Activated naive CD8-positive, alpha-beta T cell treated with anti-CD3 and anti-CD28 coated beads, Interleukin-2, amount 10 ng/mL, durations not matched to agents 7 days and 5 days (primary cell): ENCODE data around the gene GADL1. TPM values are rescaled to one million over a fixed set of nuclear protein-coding genes. Genes with fewer than 3 reads are reported as not detected.
A peak's percentile ranks its signal among the peaks of the same experiment; 100 is the strongest.

ENCODE experiments used
- ATAC-seq: fragments of 150-1000 bp; cut with Tn5 transposase; one replicate; pipeline ENCODE4 v1.10.0; 2021; ENCODE audit warnings: low read depth, moderate library complexity
- POLR2A ChIA-PET: fragments of 350-600 bp; sonication (Branson Sonifier 250); formaldehyde crosslinking; loops from one replicate; lab custom pipeline; 2021; ENCODE audit warnings: antibody characterized with exemption; lab: Charles Lee
- DNase-seq: peaks from one replicate; pipeline ENCODE4 v3.0.0; 2021
- H3K27ac Mint-ChIP-seq: one replicate; pipeline ENCODE4 v1.8.0; 2022; ENCODE audit warnings: mild to moderate bottlenecking, mixed read lengths
- H3K27me3 Mint-ChIP-seq: one replicate; pipeline ENCODE4 v1.8.0; 2022; ENCODE audit warnings: mild to moderate bottlenecking, moderate library complexity, mixed read lengths
- H3K36me3 Mint-ChIP-seq: one replicate; pipeline ENCODE4 v1.8.0; 2021; ENCODE audit warnings: mild to moderate bottlenecking, mixed read lengths
- H3K4me1 Mint-ChIP-seq: one replicate; pipeline ENCODE4 v1.8.0; 2021; ENCODE audit warnings: mixed read lengths
- H3K4me3 Mint-ChIP-seq: one replicate; pipeline ENCODE4 v1.8.0; 2022; ENCODE audit warnings: mild to moderate bottlenecking, moderate library complexity, mixed read lengths
- H3K9me3 Mint-ChIP-seq: one replicate; pipeline ENCODE4 v1.8.0; 2021; ENCODE audit warnings: mixed read lengths
- total RNA-seq, 2 experiments: library from RNA; stranded (reverse); gene quantifications; one replicate each; pipeline ENCODE4 v1.2.3, GENCODE V29; 2021

GADL1 gene
- total RNA-seq, 2 experiments from 2014 or later: not detected

GRCh38 chr3:30711151-30711550, 183.3 kb downstream of the GADL1 start:
- H3K9me3 Mint-ChIP-seq: peaks cover 1% of the 10 kb centered on the region
- POLR2A ChIA-PET: no interaction called here
- peaks cover 11% of the 10 kb centered on the region for H3K4me1 Mint-ChIP-seq
- H3K4me3 Mint-ChIP-seq: no peak overlapping the region
- DNase-seq: no peak
- no peak for ATAC-seq
- H3K27me3 Mint-ChIP-seq: no peaks in the 10 kb centered on the region
- H3K36me3 Mint-ChIP-seq: peaks cover 13% of the 10 kb centered on the region
- H3K27ac Mint-ChIP-seq: no peak overlapping the region

GRCh38 chr3:30710017-30710416, 184.4 kb downstream of the GADL1 start:
- DNase-seq: no peak
- H3K27me3 Mint-ChIP-seq: no peaks in the 10 kb centered on the region
- H3K9me3 Mint-ChIP-seq: peaks cover 1% of the 10 kb centered on the region
- peaks cover 21% of the 10 kb centered on the region for H3K36me3 Mint-ChIP-seq
- POLR2A ChIA-PET: no interaction called here
- no peak for ATAC-seq
- no peak overlapping the region for H3K4me3 Mint-ChIP-seq
- peaks cover 11% of the 10 kb centered on the region for H3K4me1 Mint-ChIP-seq
- H3K27ac Mint-ChIP-seq: no peak overlapping the region

GRCh38 chr3:30708472-30708871, 186.0 kb downstream of the GADL1 start:
- Mint-ChIP-seq H3K4me3 (no peak overlapping the region), H3K9me3 (peaks cover 1% of the 10 kb centered on the region), H3K27ac (no peak overlapping the region), H3K4me1 (peaks cover 11% of the 10 kb centered on the region), H3K27me3 (no peaks in the 10 kb centered on the region), H3K36me3 (peaks cover 28% of the 10 kb centered on the region)
- POLR2A ChIA-PET: no interaction called here
- ATAC-seq (no peak), DNase-seq (no peak)

GRCh38 chr3:30707825-30708224, 186.6 kb downstream of the GADL1 start:
- no peak overlapping the region for H3K27ac Mint-ChIP-seq
- POLR2A ChIA-PET: no interaction called here
- ATAC-seq: no peak
- H3K36me3 Mint-ChIP-seq: peaks cover 34% of the 10 kb centered on the region
- peaks cover 10% of the 10 kb centered on the region for H3K4me1 Mint-ChIP-seq
- DNase-seq: no peak
- H3K4me3 Mint-ChIP-seq: no peak overlapping the region
- H3K9me3 Mint-ChIP-seq: peaks cover 7% of the 10 kb centered on the region
- no peaks in the 10 kb centered on the region for H3K27me3 Mint-ChIP-seq

GRCh38 chr3:30704931-30705890, 189.2 kb downstream of the GADL1 start:
- DNase-seq: no peak
- Mint-ChIP-seq H3K9me3 (peaks cover 7% of the 10 kb centered on the region), H3K36me3 (peaks cover 45% of the 10 kb centered on the region), H3K4me3 (no peak overlapping the region), H3K4me1 (peaks cover 7% of the 10 kb centered on the region), H3K27ac (no peak overlapping the region), H3K27me3 (no peaks in the 10 kb centered on the region)
- POLR2A ChIA-PET: no interaction called here
- ATAC-seq: no peak

GRCh38 chr3:30702828-30703397, 191.5 kb downstream of the GADL1 start:
- no peak for ATAC-seq
- H3K27ac Mint-ChIP-seq: no peak overlapping the region
- POLR2A ChIA-PET: no interaction called here
- DNase-seq: no peak
- H3K27me3 Mint-ChIP-seq: no peaks in the 10 kb centered on the region
- no peak overlapping the region for H3K4me3 Mint-ChIP-seq
- H3K36me3 Mint-ChIP-seq: peaks cover 54% of the 10 kb centered on the region
- no peaks in the 10 kb centered on the region for H3K4me1 Mint-ChIP-seq
- H3K9me3 Mint-ChIP-seq: peaks cover 7% of the 10 kb centered on the region

- POLR2A ChIA-PET: no interaction called here
- Mint-ChIP-seq H3K36me3 (peaks cover 58% of the 10 kb centered on the region), H3K4me1 (no peaks in the 10 kb centered on the region)
Measured at GRCh38 chr3:30702038-30702827, 192.2 kb downstream of the GADL1 start.

GRCh38 chr3:30700702-30701321, 193.6 kb downstream of the GADL1 start:
- no peaks in the 10 kb centered on the region for H3K27me3 Mint-ChIP-seq
- POLR2A ChIA-PET: no interaction called here
- peaks cover 55% of the 10 kb centered on the region for H3K36me3 Mint-ChIP-seq
- no peak overlapping the region for H3K4me3 Mint-ChIP-seq
- no peaks in the 10 kb centered on the region for H3K4me1 Mint-ChIP-seq
- H3K9me3 Mint-ChIP-seq: peaks cover 7% of the 10 kb centered on the region
- ATAC-seq: no peak
- no peak overlapping the region for H3K27ac Mint-ChIP-seq
- DNase-seq: no peak

More at GRCh38 chr3:30702038-30702827, 192.2 kb downstream of the GADL1 start:
- DNase-seq: no peak
- Mint-ChIP-seq H3K4me3 (no peak overlapping the region), H3K9me3 (peaks cover 7% of the 10 kb centered on the region), H3K27ac (no peak overlapping the region), H3K27me3 (no peaks in the 10 kb centered on the region)
- no peak for ATAC-seq

GRCh38 chr3:30699927-30700326, 194.5 kb downstream of the GADL1 start:
- POLR2A ChIA-PET: no interaction called here
- ATAC-seq (no peak), DNase-seq (no peak)
- Mint-ChIP-seq H3K9me3 (peaks cover 7% of the 10 kb centered on the region), H3K4me3 (no peak overlapping the region), H3K27me3 (no peaks in the 10 kb centered on the region), H3K27ac (no peak overlapping the region), H3K36me3 (peaks cover 55% of the 10 kb centered on the region), H3K4me1 (peaks cover 2% of the 10 kb centered on the region)

- DNase-seq (no peak), ATAC-seq (no peak)
- H3K4me1 Mint-ChIP-seq: peaks cover 7% of the 10 kb centered on the region
- POLR2A ChIA-PET: interaction anchor here (0.6 kb wide), 1 partner anchor 11 kb away, joined by 3 read pairs; no protein-coding TSS in a partner anchor
- no peaks in the 10 kb centered on the region for H3K27me3 Mint-ChIP-seq
- H3K4me3 Mint-ChIP-seq: no peak overlapping the region
- H3K27ac Mint-ChIP-seq: no peak overlapping the region
- peaks cover 7% of the 10 kb centered on the region for H3K9me3 Mint-ChIP-seq
- H3K36me3 Mint-ChIP-seq: peaks cover 53% of the 10 kb centered on the region
Measured at GRCh38 chr3:30698549-30698948, 195.9 kb downstream of the GADL1 start.

GRCh38 chr3:30696896-30697295, 197.6 kb downstream of the GADL1 start:
- POLR2A ChIA-PET: interaction anchor here (0.7 kb wide), 1 partner anchor 79 kb away, joined by 3 read pairs; no protein-coding TSS in a partner anchor
- H3K4me3 Mint-ChIP-seq: no peak overlapping the region
- ATAC-seq (no peak), DNase-seq (no peak)
- H3K27ac Mint-ChIP-seq: peak overlapping the region; percentile 7
- H3K4me1 Mint-ChIP-seq: peaks cover 21% of the 10 kb centered on the region
- H3K9me3 Mint-ChIP-seq: no peaks in the 10 kb centered on the region
- peaks cover 51% of the 10 kb centered on the region for H3K36me3 Mint-ChIP-seq
- H3K27me3 Mint-ChIP-seq: no peaks in the 10 kb centered on the region

- DNase-seq (no peak), ATAC-seq (no peak)
- Mint-ChIP-seq H3K9me3 (no peaks in the 10 kb centered on the region), H3K27ac (no peak overlapping the region), H3K4me3 (no peak overlapping the region), H3K4me1 (peaks cover 21% of the 10 kb centered on the region), H3K36me3 (peaks cover 51% of the 10 kb centered on the region), H3K27me3 (no peaks in the 10 kb centered on the region)
- POLR2A ChIA-PET: interaction anchor here (1.2 kb wide), 1 partner anchor 91 kb away, joined by 3 read pairs; no protein-coding TSS in a partner anchor
Measured at GRCh38 chr3:30696403-30696819, 198.1 kb downstream of the GADL1 start.
